HCT116 (cell line): ENCODE measurements around the gene FGG. TPM values are rescaled to one million over a fixed set of nuclear protein-coding genes. Genes with fewer than 3 reads are reported as not detected.

Experiments used
- ATAC-seq: fragments of 200-7000 bp; cut with Tn5 transposase; 2 replicates; pipeline ENCODE4 v1.9.1; 2020; ENCODE audit warnings: mild to moderate bottlenecking, moderate library complexity
- Bru-seq: library from RNA; stranded (reverse); fragments of 400-500 nt; gene quantifications from one replicate; lab custom pipeline; 2021; lab: Mats Ljungman, UMichigan
- BruChase-seq, 2 experiments: library from RNA; stranded (reverse); fragments of 400-500 nt; gene quantifications; one replicate each; lab custom pipeline; 2021; lab: Mats Ljungman, UMichigan
- BruUV-seq: library from RNA; stranded (reverse); fragments of 400-500 nt; replicated peaks from 2 replicates; lab custom pipeline; 2021; lab: Mats Ljungman, UMichigan
- CTCF ChIA-PET: fragments of 300-600 bp; sonication (Branson Sonifier 250); formaldehyde crosslinking; loops from one replicate; lab custom pipeline; 2021; ENCODE audit warnings: antibody characterized with exemption; lab: Charles Lee
- POLR2A ChIA-PET: fragments of 300-600, 350-600 bp; sonication (Branson Sonifier 250); formaldehyde crosslinking; loops from one replicate; lab custom pipeline; 2021; ENCODE audit warnings: antibody characterized with exemption; lab: Charles Lee
- RAD21 ChIA-PET, 2 experiments: fragments of 300-600 bp; sonication (Branson Sonifier 250); formaldehyde crosslinking; loops; one replicate each; lab custom pipeline; 2023; ENCODE audit warnings: low total read pairs in 2 of 2; ENCODE audit not compliant: uncharacterized antibody in 2 of 2, unreplicated experiment in 2 of 2, low non-redundant PET in 1 of 2; lab: Charles Lee
- DNase-seq: peaks from one replicate; pipeline ENCODE4 v3.0.0-alpha.2; 2010; ENCODE audit warnings: low read depth, low spot score
- H2AFZ ChIP-seq: fragments of 200-600 bp; shearing (Covaris generic), sonication (generic); 2 replicates; pipeline ENCODE4 v1.6.1; 2017; ENCODE audit warnings: low read depth, mixed run types, mixed read lengths, antibody characterized with exemption, low read length; ENCODE audit not compliant: poor library complexity, severe bottlenecking
- H3K27ac ChIP-seq: 2 replicates; pipeline ENCODE4 v1.5.1; 2012; ENCODE audit warnings: low read depth, low read length
- H3K27me3 ChIP-seq: fragments of 200-600 bp; sonication (generic); 2 replicates; pipeline ENCODE4 v1.6.1; 2016; ENCODE audit warnings: mixed run types, low read length, mixed read lengths; ENCODE audit not compliant: insufficient read depth
- H3K36me3 ChIP-seq, 2 experiments: fragments of 200-500 bp in 1 of 2; fragments of 200-600 bp in 1 of 2; sonication (Bioruptor generic) in 1 of 2; sonication (generic) in 1 of 2; 2 replicates each; pipeline versions ENCODE4 v1.5.1 to v1.6.1; 2014 to 2016; ENCODE audit warnings: low read length in 2 of 2, inconsistent platforms in 1 of 2, mixed read lengths in 1 of 2, mixed run types in 1 of 2; ENCODE audit not compliant: insufficient read depth in 2 of 2, control insufficient read depth in 1 of 2
- H3K4me1 ChIP-seq, 2 experiments: fragments of 200-600 bp in 1 of 2; sonication (generic) in 1 of 2; 2 replicates each; pipeline versions ENCODE4 v1.5.1 to v1.6.1; 2012 to 2017; ENCODE audit warnings: low read length in 2 of 2, inconsistent platforms in 1 of 2, mild to moderate bottlenecking in 1 of 2, mixed read lengths in 1 of 2, mixed run types in 1 of 2, moderate library complexity in 1 of 2; ENCODE audit not compliant: insufficient read depth in 2 of 2, control insufficient read depth in 1 of 2
- H3K4me2 ChIP-seq: fragments of 200-600 bp; sonication (generic); 2 replicates; pipeline ENCODE4 v1.6.1; 2017; ENCODE audit warnings: mixed run types, low read length, mixed read lengths
- H3K4me3 ChIP-seq, 2 experiments: fragments of 200-600 bp in 1 of 2; sonication (generic) in 1 of 2; replicated peaks in 1 of 2; 2 replicates each; pipeline ENCODE4 v1.5.1; 2011 to 2016; ENCODE audit warnings: low read length in 2 of 2, control low read depth in 1 of 2, low read depth in 1 of 2, mild to moderate bottlenecking in 1 of 2, mixed read lengths in 1 of 2, mixed run types in 1 of 2
- H3K79me2 ChIP-seq: fragments of 200-600 bp; sonication (generic); 2 replicates; pipeline ENCODE4 v1.6.1; 2017; ENCODE audit warnings: mild to moderate bottlenecking, mixed run types, low read length, moderate library complexity, mixed read lengths; ENCODE audit not compliant: insufficient read depth
- H3K9ac ChIP-seq: fragments of 200-600 bp; sonication (generic); 2 replicates; pipeline ENCODE4 v1.6.1; 2016; ENCODE audit warnings: low read length, mixed read lengths
- H3K9me2 ChIP-seq: fragments of 200-600 bp; sonication (generic), shearing (Covaris generic); 2 replicates; pipeline ENCODE4 v1.6.1; 2017; ENCODE audit warnings: mixed run types, mild to moderate bottlenecking, moderate library complexity; ENCODE audit not compliant: insufficient read depth
- H3K9me3 ChIP-seq, 2 experiments: fragments of 200-500 bp in 1 of 2; fragments of 200-600 bp in 1 of 2; sonication (Bioruptor generic) in 1 of 2; sonication (generic) in 1 of 2; 2 replicates each; pipeline ENCODE4 v1.6.1; 2014 to 2017; ENCODE audit warnings: low read length in 2 of 2, mixed read lengths in 2 of 2, inconsistent platforms in 1 of 2, low read depth in 1 of 2, mild to moderate bottlenecking in 1 of 2, mixed run types in 1 of 2, moderate library complexity in 1 of 2; ENCODE audit not compliant: control insufficient read depth in 1 of 2, insufficient read depth in 1 of 2
- H4K20me1 ChIP-seq: fragments of 200-600 bp; sonication (generic), shearing (Covaris generic); 2 replicates; pipeline ENCODE4 v1.6.1; 2017; ENCODE audit warnings: mixed run types, mild to moderate bottlenecking, moderate library complexity; ENCODE audit not compliant: insufficient read depth
- CBX3 ChIP-seq: IDR thresholded peaks from 2 replicates; pipeline ENCODE4 v1.6.1; 2012; ENCODE audit warnings: low read depth
- CEBPB ChIP-seq: IDR thresholded peaks from 2 replicates; pipeline ENCODE4 v1.6.1; 2012; ENCODE audit warnings: low read depth
- EGR1 ChIP-seq: IDR thresholded peaks from 2 replicates; pipeline ENCODE4 v1.6.1; 2012; ENCODE audit warnings: low read depth
- ELF1 ChIP-seq: IDR thresholded peaks from 2 replicates; pipeline ENCODE4 v1.6.1; 2012; ENCODE audit warnings: low read depth, borderline replicate concordance
- EZH2 ChIP-seq: fragments of 200-600 bp; sonication (generic); IDR thresholded peaks from 2 replicates; pipeline ENCODE4 v1.6.1; 2017; ENCODE audit warnings: antibody characterized with exemption, mixed run types
- JUND ChIP-seq: IDR thresholded peaks from 2 replicates; pipeline ENCODE4 v1.6.1; 2012
- MAX ChIP-seq: IDR thresholded peaks from 2 replicates; pipeline ENCODE4 v1.6.1; 2012
- POLR2AphosphoS5 ChIP-seq: IDR thresholded peaks from 2 replicates; pipeline ENCODE4 v1.6.1; 2011; ENCODE audit warnings: mild to moderate bottlenecking, low read depth, low read length, moderate library complexity
- RAD21 ChIP-seq: IDR thresholded peaks from 2 replicates; pipeline ENCODE4 v1.6.1; 2012; ENCODE audit warnings: low read depth, mild to moderate bottlenecking
- SIN3A ChIP-seq: IDR thresholded peaks from 2 replicates; pipeline ENCODE4 v1.6.1; 2012; ENCODE audit warnings: low read depth
- SP1 ChIP-seq: IDR thresholded peaks from 2 replicates; pipeline ENCODE4 v1.6.1; 2012; ENCODE audit warnings: low read depth
- SRF ChIP-seq: IDR thresholded peaks from 2 replicates; pipeline ENCODE4 v1.6.1; 2012; ENCODE audit warnings: low read depth
- TCF7L2 ChIP-seq: IDR thresholded peaks from 2 replicates; pipeline ENCODE4 v1.7.0; 2011; ENCODE audit warnings: borderline replicate concordance, inconsistent platforms; ENCODE audit not compliant: insufficient read depth, insufficient read length; ENCODE audit errors: extremely low read depth
- YY1 ChIP-seq: IDR thresholded peaks from 2 replicates; pipeline ENCODE4 v1.6.1; 2011; ENCODE audit warnings: low read length, low read depth, moderate library complexity, mild to moderate bottlenecking; ENCODE audit not compliant: insufficient replicate concordance; ENCODE audit errors: extremely low read depth
- ZFX ChIP-seq: fragments of 450-650 bp; IDR thresholded peaks from 2 replicates; pipeline ENCODE4 v1.6.1; 2017
- ZNF274 ChIP-seq: fragments of 200-500 bp; sonication (Bioruptor generic); IDR thresholded peaks from 2 replicates; pipeline ENCODE4 v1.6.1; 2014; ENCODE audit warnings: mild to moderate bottlenecking, low read depth, low read length, inconsistent platforms
- intact Hi-C: fragments of 100-400 bp; cut with micrococcal nuclease; formaldehyde crosslinking; loops from 2 replicates; pipeline ENCODE4 v1.10.0; 2022
- long read RNA-seq: library from polyadenylated mRNA; unstranded; transcript quantifications from one replicate; pipeline ENCODE4 v2.0.0, GENCODE V29; 2021; ENCODE audit not compliant: unreplicated experiment
- polyA plus RNA-seq: library from polyadenylated mRNA; unstranded; fragments of >200 nt; gene quantifications from 2 replicates; pipeline ENCODE4 v1.2.1, GENCODE V29; 2012; ENCODE audit warnings: missing spikeins
- total RNA-seq: library from RNA; stranded (reverse); gene quantifications from one replicate; pipeline ENCODE4 v1.2.1, GENCODE V29; 2021; ENCODE audit not compliant: unreplicated experiment
- TF ChIP-seq, protein P1 (sequence below): IDR thresholded peaks from 2 replicates; pipeline ENCODE4 v1.6.1; 2012; ENCODE audit warnings: low read depth
- TF ChIP-seq, protein P2 (sequence below): IDR thresholded peaks from 2 replicates; pipeline ENCODE4 v1.6.1; 2012

Gene FGG
- 2.7 TPM for total RNA-seq
- polyA plus RNA-seq: 0.06 and 0.33 TPM in 2 replicates
- percentile 15 among the genes with signal in this experiment for Bru-seq, nascent RNA
- percentile 27 among the genes with signal in this experiment for BruChase-seq, experiment 1, labeled RNA remaining after a 6-hour chase
- percentile 22 among the genes with signal in this experiment for BruChase-seq, experiment 2, labeled RNA remaining after a 2-hour chase
- long read RNA-seq: 0 reads

DNA sequence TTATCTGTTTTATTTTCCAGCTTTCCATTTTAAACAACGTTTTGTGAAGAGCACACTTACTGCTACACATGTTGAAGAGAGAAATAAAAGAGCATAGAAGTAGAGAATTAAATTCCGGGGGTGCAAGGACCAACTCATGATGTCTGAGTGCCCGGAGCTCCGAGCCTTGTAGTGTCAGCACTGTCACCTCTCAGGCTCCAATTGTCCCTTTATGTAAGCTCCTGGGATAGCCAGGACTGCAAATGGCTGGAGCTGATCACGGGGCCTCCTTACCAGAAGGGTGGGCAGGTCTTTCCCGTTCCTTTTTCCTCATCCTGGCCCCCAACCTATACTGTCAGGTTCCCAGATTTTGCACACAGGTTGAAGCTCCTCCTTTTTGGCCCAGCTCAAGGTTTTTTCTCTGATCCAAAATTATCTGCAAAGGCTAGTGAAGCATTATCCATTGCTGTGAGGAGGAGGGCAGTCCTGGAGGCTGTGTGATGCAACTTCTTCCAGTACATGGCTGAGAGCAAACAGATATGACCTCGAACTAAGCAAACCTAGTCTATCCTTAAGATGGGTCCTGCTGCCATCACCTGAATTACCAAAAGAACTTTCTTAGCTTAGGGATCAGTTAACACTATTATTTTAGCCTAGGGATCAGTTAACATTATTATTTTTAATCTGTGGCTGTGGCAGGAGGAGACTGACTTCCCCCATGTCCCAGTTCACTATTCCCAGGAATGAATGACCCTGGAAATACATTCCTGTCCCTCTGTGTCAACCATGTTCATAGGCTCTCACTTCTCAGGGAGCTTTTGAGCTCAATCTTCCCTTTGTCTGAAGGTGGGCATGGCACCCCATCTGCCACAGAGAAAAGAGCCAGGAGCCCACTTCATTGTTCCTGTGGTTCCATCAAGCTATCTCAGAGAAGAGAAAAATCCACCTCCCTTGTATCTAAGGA lies at the start of gene FGG:
TSS of gene FGG (minus strand) at position 185 of the 943 bp plus-strand sequence. CDS start at position 138, 47 bp downstream.
- Histone ChIP-seq H3K9me3 (no peaks in the 10 kb centered on the region), H3K9me2 (no peaks in the 10 kb centered on the region), H3K4me1 (no peaks in the 10 kb centered on the region), H3K79me2 (no peaks in the 10 kb centered on the region), H3K27me3 (no peaks in the 10 kb centered on the region), H3K4me2 (no peak within 1 kb of the TSS), H3K36me3 (no peaks in the 10 kb centered on the region), H3K9ac (no peak within 1 kb of the TSS), H4K20me1 (no peaks in the 10 kb centered on the region), H2AFZ (no peak within 1 kb of the TSS), H3K4me3 (no peak within 1 kb of the TSS), H3K27ac (no peak within 1 kb of the TSS)
- RAD21 ChIA-PET: interaction anchor here in 1 of 2 experiments (0.5 kb wide), 1 partner anchor 68 kb away, joined by 3 read pairs; no protein-coding TSS in a partner anchor
- DNase-seq: no peak
- no peak for ATAC-seq
- CTCF ChIA-PET: interaction anchor here (1.0 to 1.8 kb wide), 3 partner anchors 14 to 54 kb away, joined by 3 to 4 read pairs (median 4); no protein-coding TSS in a partner anchor
- POLR2A ChIA-PET: no interaction called here
- BruUV-seq: no TSS peak
- intact Hi-C loops: loop anchor here (10.0 kb wide), 1 partner anchor 838 kb away; no protein-coding TSS in a partner anchor
- TF ChIP-seq ZNF274: no peak
- TF ChIP-seq TCF7L2: no peak
- no peak for TF ChIP-seq MAX
- no peak for TF ChIP-seq EZH2
- no peak for TF ChIP-seq SRF
- TF ChIP-seq SIN3A: no peak
- TF ChIP-seq YY1: no peak
- TF ChIP-seq, protein P1, sequence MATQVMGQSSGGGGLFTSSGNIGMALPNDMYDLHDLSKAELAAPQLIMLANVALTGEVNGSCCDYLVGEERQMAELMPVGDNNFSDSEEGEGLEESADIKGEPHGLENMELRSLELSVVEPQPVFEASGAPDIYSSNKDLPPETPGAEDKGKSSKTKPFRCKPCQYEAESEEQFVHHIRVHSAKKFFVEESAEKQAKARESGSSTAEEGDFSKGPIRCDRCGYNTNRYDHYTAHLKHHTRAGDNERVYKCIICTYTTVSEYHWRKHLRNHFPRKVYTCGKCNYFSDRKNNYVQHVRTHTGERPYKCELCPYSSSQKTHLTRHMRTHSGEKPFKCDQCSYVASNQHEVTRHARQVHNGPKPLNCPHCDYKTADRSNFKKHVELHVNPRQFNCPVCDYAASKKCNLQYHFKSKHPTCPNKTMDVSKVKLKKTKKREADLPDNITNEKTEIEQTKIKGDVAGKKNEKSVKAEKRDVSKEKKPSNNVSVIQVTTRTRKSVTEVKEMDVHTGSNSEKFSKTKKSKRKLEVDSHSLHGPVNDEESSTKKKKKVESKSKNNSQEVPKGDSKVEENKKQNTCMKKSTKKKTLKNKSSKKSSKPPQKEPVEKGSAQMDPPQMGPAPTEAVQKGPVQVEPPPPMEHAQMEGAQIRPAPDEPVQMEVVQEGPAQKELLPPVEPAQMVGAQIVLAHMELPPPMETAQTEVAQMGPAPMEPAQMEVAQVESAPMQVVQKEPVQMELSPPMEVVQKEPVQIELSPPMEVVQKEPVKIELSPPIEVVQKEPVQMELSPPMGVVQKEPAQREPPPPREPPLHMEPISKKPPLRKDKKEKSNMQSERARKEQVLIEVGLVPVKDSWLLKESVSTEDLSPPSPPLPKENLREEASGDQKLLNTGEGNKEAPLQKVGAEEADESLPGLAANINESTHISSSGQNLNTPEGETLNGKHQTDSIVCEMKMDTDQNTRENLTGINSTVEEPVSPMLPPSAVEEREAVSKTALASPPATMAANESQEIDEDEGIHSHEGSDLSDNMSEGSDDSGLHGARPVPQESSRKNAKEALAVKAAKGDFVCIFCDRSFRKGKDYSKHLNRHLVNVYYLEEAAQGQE: no peak
- no peak for TF ChIP-seq RAD21
- TF ChIP-seq, protein P2, sequence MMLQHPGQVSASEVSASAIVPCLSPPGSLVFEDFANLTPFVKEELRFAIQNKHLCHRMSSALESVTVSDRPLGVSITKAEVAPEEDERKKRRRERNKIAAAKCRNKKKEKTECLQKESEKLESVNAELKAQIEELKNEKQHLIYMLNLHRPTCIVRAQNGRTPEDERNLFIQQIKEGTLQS: no peak
- TF ChIP-seq JUND: no peak
- TF ChIP-seq SP1: no peak
- no peak for TF ChIP-seq ELF1
- TF ChIP-seq CBX3: no peak
- TF ChIP-seq CEBPB: no peak
- TF ChIP-seq EGR1: no peak
- TF ChIP-seq POLR2AphosphoS5: no peak
- no peak for TF ChIP-seq ZFX
